DMS53 treated with DMSO at 0.1 percent for 48 hours (cell line): ENCODE measurements around the gene CD74.
"Not testable (repeated sequence)": the region's sequence is repeated elsewhere in the genome, so short reads cannot be mapped to it uniquely, and the experiment has no call there.

ENCODE experiments used
- DNase-seq: peaks from one replicate; lab custom pipeline; 2025; ENCODE audit not compliant: unreplicated experiment; lab: John Stamatoyannopoulos, UW

Gene CD74

GRCh38 chr5:150412319-150413175 lies at the start of gene CD74:
Gene CD74, minus strand, starts transcription at chr5:150412910. Its CDS starts 161 bp downstream, at chr5:150412749.
- peak; percentile 69 for DNase-seq

DNA sequence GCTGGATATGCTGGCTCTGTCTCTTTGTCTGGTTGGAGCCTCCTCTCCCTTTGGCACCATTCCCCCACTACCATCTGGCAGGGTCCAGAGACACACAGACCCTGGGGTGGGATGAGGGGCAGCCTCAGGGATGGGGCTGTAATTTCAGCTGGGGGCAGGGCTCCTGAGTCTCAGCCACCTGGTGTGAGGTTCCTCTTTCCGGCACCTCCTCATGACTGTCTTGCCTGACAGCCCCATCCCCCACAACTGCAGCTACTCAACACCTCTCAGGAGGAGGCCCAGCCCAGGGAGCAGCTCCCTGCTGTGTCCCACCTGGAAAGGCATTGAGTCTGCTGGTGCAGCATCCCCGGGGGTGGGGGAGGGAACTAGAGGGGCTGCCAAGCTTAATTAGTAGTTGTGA lies 48.5 kb upstream of the CD74 start:
- DNase-seq = peak; percentile 81

DNA sequence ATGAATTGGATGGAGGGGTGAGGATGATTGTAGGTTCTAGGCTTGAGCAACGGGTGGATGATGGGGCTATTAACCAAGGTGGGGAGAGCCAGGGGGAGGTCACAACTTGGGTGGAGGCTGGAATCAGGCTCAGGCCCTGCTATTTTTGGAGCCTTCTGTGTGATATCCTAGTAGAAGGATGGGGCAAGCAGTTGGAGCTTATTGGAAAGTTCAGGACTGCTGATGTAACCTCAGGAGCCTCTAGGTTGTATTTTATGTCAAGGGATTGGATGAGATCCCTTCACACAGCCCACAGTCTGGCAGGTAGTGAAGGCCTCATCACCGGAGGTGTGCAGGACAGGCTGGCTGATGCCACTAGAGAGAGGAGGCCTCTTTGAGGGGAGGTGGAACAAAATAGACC lies 48.1 kb upstream of the CD74 start:
- no peak for DNase-seq

- peak; percentile 78 for DNase-seq
These were observed 46.3 kb upstream of the CD74 start for GRCh38 chr5:150458802-150459557.

DNA sequence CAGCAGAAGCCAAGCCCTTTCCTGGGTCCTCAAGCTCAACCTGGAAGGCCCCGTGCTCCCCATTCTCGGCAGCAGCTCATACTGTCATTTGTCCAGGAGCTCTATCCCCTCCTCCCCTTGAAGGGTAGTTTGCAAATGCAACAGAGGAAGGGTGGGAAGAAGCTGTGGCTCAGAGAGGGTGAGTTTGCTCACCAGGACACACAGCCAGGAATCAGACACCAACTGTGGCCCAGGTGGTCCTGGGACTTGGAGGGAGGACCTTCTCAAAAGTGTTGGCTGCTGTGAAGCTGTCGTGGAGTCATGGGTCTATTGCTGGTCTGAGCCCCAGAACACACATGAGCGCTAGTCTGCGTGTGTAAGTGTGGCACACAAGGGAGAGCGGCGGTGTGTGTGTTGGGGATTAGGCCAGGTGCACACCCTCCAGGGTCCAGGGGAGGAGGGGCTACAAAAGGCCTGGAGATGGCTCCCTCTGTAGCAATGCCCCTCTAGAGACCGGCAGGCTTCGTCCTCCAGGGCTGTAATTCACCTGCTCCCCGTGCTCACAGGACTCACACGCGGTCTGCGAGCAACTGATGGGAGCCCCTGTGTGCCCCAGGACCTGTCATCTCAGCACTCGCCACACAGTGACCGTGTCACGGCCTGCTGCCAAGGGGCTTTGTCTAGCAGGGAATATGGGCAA lies 45.0 kb upstream of the CD74 start:
- no peak for DNase-seq

- no peak for DNase-seq
These were observed 44.4 kb upstream of the CD74 start for GRCh38 chr5:150457121-150457520.

- DNase-seq = no peak
These were observed 42.0 kb upstream of the CD74 start for GRCh38 chr5:150454492-150455229.

DNA sequence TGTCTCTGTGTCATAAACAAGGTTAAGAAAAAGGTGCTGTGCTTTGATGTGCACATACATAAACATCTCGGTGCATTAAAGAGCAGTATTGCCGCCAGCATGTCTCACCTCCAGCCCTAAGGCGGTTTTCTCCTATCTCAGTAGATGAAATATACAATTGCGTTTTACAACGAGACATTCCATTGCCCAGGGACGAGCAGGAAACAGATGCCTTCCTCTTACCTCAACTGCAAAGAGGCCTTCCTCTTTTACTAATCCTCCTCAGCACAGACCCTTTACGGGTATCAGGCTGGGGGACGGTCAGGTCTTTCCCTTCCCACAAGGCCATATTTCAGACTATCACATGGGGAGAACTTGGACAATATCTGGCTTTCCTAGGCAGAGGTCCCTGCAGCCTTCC lies 41.3 kb upstream of the CD74 start:
- not testable (repeated sequence) for DNase-seq

GRCh38 chr5:150452914-150453313 lies 40.2 kb upstream of the CD74 start:
- no peak for DNase-seq

DNA sequence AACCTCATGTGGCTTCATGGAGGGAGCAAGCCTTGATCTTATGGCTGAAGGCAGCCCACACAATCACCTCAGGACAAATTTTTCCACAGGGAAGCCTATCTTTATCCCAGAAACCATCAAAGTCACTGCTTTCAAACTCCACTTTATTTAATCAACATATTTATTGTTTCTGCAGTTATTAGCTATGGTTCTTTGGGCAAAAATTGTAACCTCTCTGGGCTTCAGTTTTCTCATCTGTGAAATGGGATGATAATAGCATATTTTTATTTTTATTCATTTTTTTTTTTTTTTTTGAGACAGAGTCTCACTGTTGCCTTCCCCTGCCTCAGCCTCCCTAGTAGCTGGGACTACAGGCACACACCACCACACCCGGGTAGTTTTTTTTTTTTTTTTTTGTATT lies 38.9 kb upstream of the CD74 start:
- no peak for DNase-seq

- DNase-seq = peak; percentile 94
These were observed 37.0 kb upstream of the CD74 start, which contains the start of gene RPS14 for GRCh38 chr5:150449517-150450339. Gene RPS14, minus strand, starts transcription at chr5:150449739. Its CDS starts 2,006 bp downstream, at chr5:150447733.

DNA sequence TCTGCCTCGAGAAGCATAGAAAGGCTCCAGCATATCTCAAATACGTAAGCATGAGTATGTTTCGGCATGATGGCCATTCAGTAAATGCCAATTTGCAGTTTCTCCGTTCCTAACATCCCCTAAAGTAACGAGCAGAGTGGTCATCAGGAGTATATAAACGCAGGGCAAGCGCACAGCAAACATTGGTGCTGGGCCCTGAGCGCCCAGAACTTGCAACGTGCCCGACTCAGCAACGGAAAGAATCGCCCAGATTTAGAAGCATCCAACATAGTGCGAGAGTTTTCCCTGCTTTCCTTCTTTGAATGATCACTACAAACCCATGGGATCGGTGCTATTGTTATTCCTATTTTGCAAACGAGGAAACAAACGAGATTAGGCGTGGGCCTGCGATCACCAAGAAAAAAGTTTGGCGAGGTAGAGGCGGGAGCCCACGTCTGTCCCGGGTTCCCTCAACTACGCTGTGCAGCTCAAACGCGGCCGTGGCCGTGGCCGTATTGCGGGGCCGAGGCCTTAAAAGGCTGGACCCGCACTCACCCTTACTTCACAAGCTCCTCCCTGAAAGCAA lies 36.3 kb upstream of the CD74 start:
- no peak for DNase-seq

GRCh38 chr5:150448334-150448733 lies 35.6 kb upstream of the CD74 start:
- no peak for DNase-seq

GRCh38 chr5:150447188-150447587 lies 34.5 kb upstream of the CD74 start:
- no peak for DNase-seq

- DNase-seq = no peak
These were observed 33.9 kb upstream of the CD74 start for GRCh38 chr5:150446583-150446982.

DNA sequence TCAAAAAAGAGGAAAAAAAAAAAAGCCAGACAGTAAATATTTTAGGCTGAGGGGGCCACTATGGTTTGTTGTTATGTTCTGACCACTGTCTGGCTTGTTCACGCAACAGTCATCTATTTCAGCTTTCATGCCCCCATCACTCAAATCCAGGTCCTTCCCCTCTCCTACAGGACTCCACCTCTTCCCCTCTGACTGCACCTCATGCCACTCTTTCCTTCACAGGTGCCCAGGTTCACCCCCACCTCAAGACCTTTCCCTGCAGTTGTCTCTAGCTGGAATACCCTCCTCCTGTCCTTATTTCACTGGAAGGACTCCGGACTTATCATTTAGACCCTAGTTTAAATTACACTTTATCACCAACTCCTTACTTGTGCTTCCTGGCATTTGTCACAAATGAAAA lies 33.4 kb upstream of the CD74 start:
- DNase-seq = no peak

DNA sequence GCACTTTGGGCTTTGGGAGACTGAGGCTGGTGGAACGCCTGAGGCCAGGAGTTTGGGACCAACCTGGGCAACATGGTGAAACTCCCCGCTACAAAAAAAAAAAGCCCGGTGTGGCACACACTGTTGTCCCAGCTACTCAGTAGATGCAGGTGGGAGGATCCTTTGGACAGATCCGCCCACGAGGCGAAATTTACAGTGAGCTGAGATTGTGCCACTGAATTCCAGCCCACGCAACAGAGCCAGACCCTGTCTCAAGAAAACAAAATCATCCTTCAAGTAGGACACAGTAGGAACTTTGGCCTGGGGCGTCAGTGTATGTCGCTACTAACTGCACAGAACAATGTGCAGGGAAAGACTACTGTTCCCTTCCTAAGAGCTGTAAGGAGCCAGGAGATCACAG lies 32.1 kb upstream of the CD74 start:
- DNase-seq = no peak

- no peak for DNase-seq
These were observed 30.7 kb upstream of the CD74 start for GRCh38 chr5:150443242-150444075.

DNA sequence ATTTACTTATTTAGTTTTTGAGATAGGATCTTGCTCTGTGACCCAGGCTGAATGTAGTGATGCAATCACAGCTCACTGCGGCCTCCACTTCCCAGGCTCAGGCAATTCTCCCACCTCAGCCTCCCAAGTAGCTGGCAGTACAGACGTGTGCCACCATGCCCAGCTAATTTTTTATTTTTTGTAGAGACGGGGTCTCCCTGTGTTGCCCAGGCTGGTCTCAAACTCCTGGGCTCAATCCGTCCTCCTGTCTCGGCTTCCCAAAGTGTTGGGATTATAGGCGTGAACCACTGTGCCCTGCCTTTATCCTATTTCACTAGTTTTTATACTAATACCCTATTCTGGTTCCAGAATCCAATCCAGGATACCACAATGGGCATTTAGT lies 30.0 kb upstream of the CD74 start:
- no peak for DNase-seq
